GM12891 (cell line): ENCODE measurements around the gene KRT77.

Experiments used
- PAX5 ChIP-seq: IDR thresholded peaks from 2 replicates; pipeline ENCODE4 v1.6.1; 2011; ENCODE audit warnings: low read length, moderate library complexity, mild to moderate bottlenecking; ENCODE audit not compliant: insufficient read depth, severe bottlenecking
- POLR2A ChIP-seq: IDR thresholded peaks from 2 replicates; pipeline ENCODE4 v1.6.1; 2011; ENCODE audit warnings: low read depth, low read length, control low read depth
- POLR2AphosphoS5 ChIP-seq: IDR thresholded peaks from 2 replicates; pipeline ENCODE4 v1.6.1; 2011; ENCODE audit warnings: low read depth, low read length, control low read depth
- SPI1 ChIP-seq: IDR thresholded peaks from 2 replicates; pipeline ENCODE4 v1.6.1; 2011; ENCODE audit warnings: low read depth, low read length, control low read depth
- TAF1 ChIP-seq: IDR thresholded peaks from 2 replicates; pipeline ENCODE4 v1.6.1; 2011; ENCODE audit warnings: low read depth, low read length, control low read depth

- TF ChIP-seq POLR2AphosphoS5 = no peak
- TF ChIP-seq POLR2A = no peak
- TF ChIP-seq TAF1 = no peak
- TF ChIP-seq SPI1 = no peak
- no peak for TF ChIP-seq PAX5
Observed at GRCh38 chr12:52685406-52685890, 17.9 kb downstream of the KRT77 start.
